Muscle of back (tissue), 11 donors: ENCODE measurements around the gene COLEC12. TPM values are rescaled to one million over a fixed set of nuclear protein-coding genes. Genes with fewer than 3 reads are reported as not detected.
A peak's percentile ranks its signal among the peaks of the same experiment; 100 is the strongest.

Experiments
- DNase-seq, 3 donors: peaks; one replicate each; pipeline versions ENCODE4 v3.0.0 to v3.0.0-alpha.2; 2013
- polyA plus RNA-seq, 10 donors: library from polyadenylated mRNA; unstranded; fragments of 120-200 nt; gene quantifications; one replicate each; pipeline ENCODE4 v1.2.1, GENCODE V29; 2013; ENCODE audit not compliant: insufficient read length in 10 of 10

The COLEC12 gene
- polyA plus RNA-seq, 10 donors: 42.8 to 82.8 (median 56.7) TPM

DNA sequence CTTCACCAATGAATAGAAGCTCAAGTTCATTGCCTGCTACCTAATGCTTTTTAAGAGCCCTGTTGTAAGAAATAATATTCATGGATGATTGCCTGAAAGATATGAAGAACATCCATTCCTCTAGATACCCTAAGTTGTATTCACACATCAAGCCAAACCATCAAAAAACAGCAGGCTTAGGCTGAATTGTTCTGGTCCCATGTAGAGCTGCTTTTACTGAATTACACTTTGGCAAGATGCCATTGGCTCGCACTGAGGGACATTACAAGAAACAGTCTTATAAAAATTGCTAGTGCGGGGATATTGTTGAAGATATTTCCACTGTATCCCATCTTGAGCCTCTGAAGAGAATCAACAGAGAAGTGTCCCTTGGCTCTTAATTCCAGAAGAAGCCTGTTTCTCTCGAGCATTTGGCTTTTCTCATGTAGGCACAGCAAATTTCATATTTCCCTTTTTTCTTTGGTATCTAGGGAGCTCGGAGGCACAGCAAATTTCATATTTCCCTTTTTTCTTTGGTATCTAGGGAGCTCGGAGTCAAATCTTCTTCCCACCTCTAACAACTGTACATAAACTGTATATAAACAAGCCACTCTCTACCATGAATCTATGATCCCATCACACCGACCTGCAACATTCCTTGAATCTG is 107.5 kb downstream of the COLEC12 start:
- DNase-seq: peak in 2 of 3 donors; percentile 77 to 87

DNA sequence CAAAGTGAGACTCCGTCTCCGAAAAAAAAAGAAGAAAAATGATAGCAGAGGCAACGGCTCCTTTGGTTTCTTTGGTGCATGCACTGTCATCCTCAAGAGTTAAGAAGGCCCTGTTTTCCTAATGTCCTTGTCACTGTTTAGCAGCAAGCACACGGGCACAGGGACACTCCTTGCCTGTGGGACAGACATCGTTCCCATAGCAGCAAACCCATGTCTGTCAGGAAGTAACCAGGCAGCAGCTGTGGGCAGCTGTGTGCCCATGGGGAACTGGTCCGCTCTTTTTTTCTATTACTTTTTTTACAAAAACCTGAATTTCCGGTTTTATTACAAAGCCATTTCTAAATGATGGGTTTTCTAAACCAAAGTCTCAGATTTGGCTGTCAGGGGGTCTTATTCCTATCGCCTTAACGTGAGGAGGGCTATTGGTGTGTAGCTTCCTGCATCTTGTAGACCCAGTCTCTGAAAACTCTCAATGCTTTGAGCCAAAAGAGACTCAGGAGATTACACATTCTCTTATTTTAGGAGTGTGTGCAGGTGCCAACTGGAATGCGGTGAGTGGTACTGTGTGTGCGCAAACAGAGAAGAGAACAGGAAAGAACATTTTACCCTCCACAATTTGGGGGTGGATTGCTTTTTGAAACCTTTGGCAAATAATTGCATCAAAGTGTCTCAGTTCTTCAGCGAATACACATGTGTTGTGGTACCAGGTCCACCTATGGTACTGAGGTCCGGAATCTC is 109.6 kb downstream of the COLEC12 start:
- DNase-seq: no peak

GRCh38 chr18:389658-390357 is 110.7 kb downstream of the COLEC12 start:
- no peak for DNase-seq

GRCh38 chr18:388200-388599 is 112.3 kb downstream of the COLEC12 start:
- DNase-seq: no peak

- peak in 1 of 3 donors; percentile 69 for DNase-seq
These were observed 113.5 kb downstream of the COLEC12 start for GRCh38 chr18:386994-387393.

GRCh38 chr18:384897-385296 is 115.6 kb downstream of the COLEC12 start:
- no peak for DNase-seq

- DNase-seq: no peak
These were observed 117.4 kb downstream of the COLEC12 start for GRCh38 chr18:383135-383534.

- DNase-seq: no peak
These were observed 118.0 kb downstream of the COLEC12 start for GRCh38 chr18:382423-382984.

- DNase-seq: no peak
These were observed 120.7 kb downstream of the COLEC12 start for GRCh38 chr18:379681-380330.

DNA sequence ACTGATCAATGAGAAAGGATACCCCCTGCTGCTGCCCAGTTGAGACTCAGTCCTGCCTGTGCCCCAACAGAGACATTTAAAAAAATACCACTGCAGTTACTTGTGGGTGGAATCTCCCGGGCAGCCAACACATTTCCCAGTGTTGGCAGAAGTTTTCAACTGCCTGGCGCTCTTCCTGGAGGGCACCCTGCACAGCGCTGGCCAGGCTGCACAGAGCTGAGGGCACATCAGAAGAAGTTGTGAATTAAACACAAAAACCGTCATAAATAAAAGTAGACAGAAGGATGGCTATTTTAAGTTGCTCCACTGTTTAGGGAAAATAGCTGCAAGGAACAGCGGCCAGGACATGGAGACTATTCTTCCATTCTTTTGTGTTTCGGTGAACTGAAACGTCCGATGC is 122.4 kb downstream of the COLEC12 start:
- DNase-seq: no peak

DNA sequence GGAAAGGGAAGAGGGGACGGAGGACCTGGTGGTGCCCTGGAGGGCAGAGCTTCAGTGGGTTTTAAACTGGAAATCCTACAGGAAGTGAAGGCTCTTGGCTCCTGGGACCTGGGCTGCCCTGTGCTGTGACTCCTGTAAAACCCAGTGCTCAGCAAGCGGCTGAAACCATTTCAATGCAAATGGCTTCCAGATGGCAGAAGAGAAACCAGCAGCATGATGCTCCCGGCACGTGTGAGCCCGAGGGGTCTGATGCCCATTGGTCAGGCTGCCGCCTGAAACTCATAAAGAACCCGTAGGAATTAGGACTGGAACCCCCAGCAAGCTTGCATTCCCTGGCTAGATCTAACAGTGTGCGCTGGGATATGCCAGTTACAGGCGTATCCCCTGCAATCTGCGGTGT is 123.4 kb downstream of the COLEC12 start:
- no peak for DNase-seq

GRCh38 chr18:376311-376710 is 124.2 kb downstream of the COLEC12 start:
- peak in 2 of 3 donors; percentile 71 to 84 for DNase-seq

DNA sequence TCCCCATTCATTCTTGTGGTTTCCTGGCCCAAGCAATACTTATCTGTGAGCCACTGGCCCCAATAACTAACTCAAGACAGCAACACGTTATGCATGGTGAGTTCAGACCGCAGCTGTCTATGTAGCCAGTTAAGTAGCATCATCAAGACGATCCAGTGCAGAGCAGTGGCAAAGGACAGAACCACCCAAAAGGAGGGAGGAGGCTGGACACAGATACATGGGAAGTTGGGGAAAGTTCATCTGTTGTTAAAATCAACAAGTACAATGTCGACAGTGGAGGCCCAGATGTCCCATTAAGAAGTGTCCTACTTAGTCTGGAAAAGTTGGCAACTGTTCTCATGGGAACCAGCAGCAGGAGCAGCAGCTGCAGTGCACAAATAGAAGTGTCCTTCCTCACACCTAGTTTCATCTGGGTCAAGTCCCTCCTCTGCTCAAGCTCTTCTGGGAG is 125.8 kb downstream of the COLEC12 start:
- peak in 1 of 3 donors; percentile 71 for DNase-seq

DNA sequence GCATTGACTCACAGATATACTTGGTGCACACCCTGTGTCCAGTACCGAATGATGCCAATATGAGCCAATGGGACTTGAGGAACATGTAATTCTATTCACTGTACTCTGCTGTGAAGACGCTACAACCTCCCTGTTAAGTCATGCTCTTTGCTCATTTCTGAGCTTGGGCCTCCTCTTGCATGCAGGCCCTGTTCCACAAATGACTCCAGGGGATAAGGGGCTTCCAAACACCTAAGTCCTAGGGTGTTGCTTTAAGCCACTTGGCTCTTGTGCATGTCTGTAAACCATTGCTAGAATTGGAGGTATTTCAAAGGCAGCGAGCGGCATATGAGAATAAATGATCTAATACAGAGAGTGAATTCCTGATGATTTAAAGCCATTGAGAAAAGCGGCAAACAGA is 126.7 kb downstream of the COLEC12 start:
- DNase-seq: no peak

GRCh38 chr18:371609-371982 is 128.9 kb downstream of the COLEC12 start:
- DNase-seq: peak in 1 of 3 donors; percentile 62

GRCh38 chr18:370751-371608 is 129.5 kb downstream of the COLEC12 start:
- DNase-seq: peak in 1 of 3 donors; percentile 60

DNA sequence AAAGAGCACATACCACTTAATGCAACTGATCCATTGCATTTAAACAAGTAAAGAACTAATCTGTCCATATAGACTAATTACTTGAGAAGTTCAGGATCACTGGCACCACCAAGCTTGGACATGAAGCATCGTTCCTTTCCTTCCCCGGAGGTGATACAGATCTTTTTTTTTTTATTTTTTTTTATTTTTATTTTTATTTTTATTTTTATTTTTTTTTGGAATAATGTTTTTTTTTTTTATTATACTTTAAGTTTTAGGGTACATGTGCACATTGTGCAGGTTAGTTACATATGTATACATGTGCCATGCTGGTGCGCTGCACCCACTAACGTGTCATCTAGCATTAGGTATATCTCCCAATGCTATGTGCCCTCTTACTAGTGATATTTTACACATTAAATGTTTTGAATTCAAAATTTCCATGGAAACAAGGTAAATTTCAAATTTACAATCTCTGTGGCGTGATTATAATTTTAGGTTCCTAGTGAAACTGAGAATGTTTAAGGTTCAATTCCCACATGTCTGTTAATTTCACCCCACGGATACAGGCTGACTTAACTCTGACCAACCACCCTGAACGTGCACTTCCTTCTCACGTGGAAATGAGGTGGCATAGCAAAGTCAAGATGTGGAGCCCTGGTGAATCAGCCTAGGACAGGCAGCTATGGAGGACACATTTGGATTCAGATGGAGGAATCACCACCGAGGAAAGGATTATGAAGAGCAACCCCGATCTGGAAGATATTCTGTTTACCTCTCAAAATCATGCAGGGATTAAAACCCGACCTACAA is 131.1 kb downstream of the COLEC12 start:
- no peak for DNase-seq

GRCh38 chr18:366466-367061 is 133.9 kb downstream of the COLEC12 start:
- DNase-seq: no peak

DNA sequence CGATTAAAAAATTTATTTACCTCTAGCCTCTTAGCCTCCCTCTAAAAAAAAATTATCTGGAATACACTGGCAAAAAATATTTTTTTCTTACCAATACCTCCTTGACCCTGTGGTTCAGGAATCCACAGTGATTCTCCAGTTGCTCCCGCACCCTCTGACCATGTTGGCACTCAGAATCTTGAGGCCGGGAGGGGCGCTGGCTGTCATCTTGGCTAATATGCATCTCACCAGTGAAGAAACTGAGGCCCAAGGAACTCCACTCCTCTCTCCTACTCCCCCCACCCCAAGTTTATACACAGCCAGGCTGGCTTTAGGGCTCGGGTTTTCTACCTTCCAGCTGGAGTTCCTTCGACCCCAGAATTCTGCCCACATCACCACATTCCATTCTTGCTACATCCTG is 134.8 kb downstream of the COLEC12 start:
- no peak for DNase-seq
